Epithelial cell of esophagus (primary cell): Measurements from ENCODE around the gene HTATIP2.
A peak's percentile ranks its signal among the peaks of the same experiment; 100 is the strongest.

Experiments
- DNase-seq: peaks from one replicate; pipeline ENCODE4 v3.0.0; 2010; ENCODE audit warnings: low read depth
- H3K4me3 ChIP-seq: 2 replicates; pipeline ENCODE4 v1.5.1; 2011; ENCODE audit warnings: mild to moderate bottlenecking, low read length, control low read depth
- CTCF ChIP-seq: IDR thresholded peaks from 2 replicates; pipeline ENCODE4 v1.5.1; 2011; ENCODE audit warnings: low read depth, mild to moderate bottlenecking, low read length, control low read depth, inconsistent platforms; ENCODE audit not compliant: insufficient read depth; ENCODE audit errors: missing control alignments

Gene HTATIP2

GRCh38 chr11:20342347-20343141 lies 21.0 kb upstream of the HTATIP2 start:
- no peak for TF ChIP-seq CTCF
- no peak overlapping the region for H3K4me3 ChIP-seq
- no peak for DNase-seq

- DNase-seq: peak; percentile 84
- TF ChIP-seq CTCF: no peak
Measured at GRCh38 chr11:20351136-20351535, 12.4 kb upstream of the HTATIP2 start.

DNA sequence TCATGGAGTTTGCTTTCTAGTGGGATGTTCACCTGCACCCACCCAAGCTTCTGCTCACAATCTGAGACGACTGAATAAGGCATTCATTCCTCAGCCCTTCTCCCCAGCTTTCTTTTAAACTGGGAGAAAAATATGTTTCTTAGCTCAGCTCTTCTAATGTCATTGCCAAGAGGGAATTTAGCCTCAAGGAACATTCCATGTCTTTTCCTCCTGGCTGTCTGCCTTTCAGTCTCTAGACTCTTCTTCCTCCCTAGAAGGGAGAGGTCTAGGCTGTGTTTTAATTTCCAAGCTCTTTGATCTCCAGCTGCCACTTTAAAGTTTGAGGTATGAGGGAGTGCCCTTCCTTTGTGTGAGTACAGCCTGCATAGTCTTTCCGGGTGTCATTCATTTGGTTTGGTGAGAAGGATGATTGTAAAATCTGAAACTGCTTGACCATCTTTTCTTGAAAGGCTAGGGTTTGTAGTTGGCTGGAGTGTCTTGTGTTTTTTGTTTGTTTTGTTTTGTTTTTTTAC lies 11.7 kb upstream of the HTATIP2 start:
- no peak overlapping the region for H3K4me3 ChIP-seq
- TF ChIP-seq CTCF: no peak
- DNase-seq: no peak

More at GRCh38 chr11:20351136-20351535, 12.4 kb upstream of the HTATIP2 start:
- H3K4me3 ChIP-seq: no peak overlapping the region

GRCh38 chr11:20353829-20354434 lies 9.6 kb upstream of the HTATIP2 start:
- peak; percentile 60 for DNase-seq
- peak; percentile 95 for TF ChIP-seq CTCF

GRCh38 chr11:20355221-20356219 lies 8.0 kb upstream of the HTATIP2 start:
- DNase-seq: peak; percentile 56
- peak; percentile 78 for TF ChIP-seq CTCF

More at GRCh38 chr11:20353829-20354434, 9.6 kb upstream of the HTATIP2 start:
- H3K4me3 ChIP-seq: no peak overlapping the region

DNA sequence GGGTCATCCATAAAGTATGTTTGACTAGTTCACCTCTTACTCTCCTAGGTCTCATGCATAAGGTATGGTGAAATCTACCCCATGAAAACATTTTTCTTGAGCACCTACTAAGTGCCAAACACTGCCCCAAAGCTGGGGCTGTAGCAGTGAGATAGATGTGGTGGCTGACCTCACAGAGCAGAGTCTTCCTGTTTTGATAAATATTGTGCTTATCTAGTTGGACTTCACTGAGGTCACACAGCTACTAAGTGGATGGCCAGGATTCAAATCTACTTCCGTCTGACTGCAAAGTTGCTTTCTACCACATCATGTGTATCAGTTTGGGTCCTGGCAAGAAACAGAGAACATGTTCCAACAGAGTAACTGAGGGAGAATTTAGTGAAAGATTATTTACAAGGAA lies 6.4 kb upstream of the HTATIP2 start:
- no peak for TF ChIP-seq CTCF
- H3K4me3 ChIP-seq: no peak overlapping the region
- no peak for DNase-seq

More at GRCh38 chr11:20355221-20356219, 8.0 kb upstream of the HTATIP2 start:
- H3K4me3 ChIP-seq: no peak overlapping the region
